HepG2 (cell line): ENCODE results near the gene CBFA2T2. TPM values are rescaled to one million over a fixed set of nuclear protein-coding genes. Genes with fewer than 3 reads are reported as not detected.
A peak's percentile ranks its signal among the peaks of the same experiment; 100 is the strongest.
"Not testable (repeated sequence)": the region's sequence is repeated elsewhere in the genome, so short reads cannot be mapped to it uniquely, and the experiment has no call there.

Source experiments
- AHR ChIP-seq: IDR thresholded peaks from 2 replicates; pipeline ENCODE4 v1.6.1; 2018; ENCODE audit warnings: missing genetic modification reagents, missing compliant biosample characterization
- ELF3 ChIP-seq: IDR thresholded peaks from 2 replicates; pipeline ENCODE4 v1.6.1; 2016; ENCODE audit warnings: missing genetic modification reagents, missing compliant biosample characterization
- HMGXB3 ChIP-seq: sonication (generic); formaldehyde crosslinking; IDR thresholded peaks from 2 replicates; pipeline ENCODE4 v1.4.0; 2020; ENCODE audit warnings: missing genetic modification reagents, borderline replicate concordance
- HOMEZ ChIP-seq: IDR thresholded peaks from 2 replicates; pipeline ENCODE4 v1.6.1; 2016; ENCODE audit warnings: low read depth
- HOXD1 ChIP-seq: sonication (generic); formaldehyde crosslinking; IDR thresholded peaks from 2 replicates; pipeline ENCODE4 v1.5.0; 2020; ENCODE audit warnings: missing genetic modification reagents
- MAZ ChIP-seq, 2 experiments: sonication (generic) in 1 of 2; formaldehyde crosslinking in 1 of 2; IDR thresholded peaks; 2 replicates each; pipeline versions ENCODE4 v1.5.0 to v1.6.1; 2012 to 2020; ENCODE audit warnings: low read depth in 2 of 2, mild to moderate bottlenecking in 2 of 2, borderline replicate concordance in 1 of 2, improper control_type of control experiment in 1 of 2, low read length in 1 of 2, missing genetic modification reagents in 1 of 2, moderate library complexity in 1 of 2
- SALL2 ChIP-seq: sonication (generic); formaldehyde crosslinking; IDR thresholded peaks from 2 replicates; pipeline ENCODE4 v1.8.1; 2023; ENCODE audit warnings: mild to moderate bottlenecking, missing genetic modification reagents, inconsistent platforms
- SP1 ChIP-seq, 2 experiments: fragments of 450-650 bp in 1 of 2; sonication (generic) in 1 of 2; formaldehyde crosslinking in 1 of 2; IDR thresholded peaks; 2 replicates each; pipeline versions ENCODE4 v1.4.0 to v1.6.1; 2016 to 2020; ENCODE audit warnings: missing genetic modification reagents in 1 of 2
- YY1 ChIP-seq: IDR thresholded peaks from 2 replicates; pipeline ENCODE4 v1.6.1; 2011; ENCODE audit warnings: low read length, low read depth, moderate library complexity, mild to moderate bottlenecking; ENCODE audit not compliant: insufficient read depth, insufficient replicate concordance
- ZNF264 ChIP-seq: sonication (generic); formaldehyde crosslinking; IDR thresholded peaks from 2 replicates; pipeline ENCODE4 v1.4.0; 2020; ENCODE audit warnings: missing genetic modification reagents
- ZNF44 ChIP-seq: sonication (generic); formaldehyde crosslinking; IDR thresholded peaks from 2 replicates; pipeline ENCODE4 v1.5.1; 2020; ENCODE audit warnings: mild to moderate bottlenecking, missing genetic modification reagents
- ZNF574 ChIP-seq: sonication (generic); formaldehyde crosslinking; IDR thresholded peaks from 2 replicates; pipeline ENCODE4 v1.4.0; 2020; ENCODE audit warnings: missing genetic modification reagents
- ZNF629 ChIP-seq: sonication (generic); formaldehyde crosslinking; conservative IDR thresholded peaks from 2 replicates; pipeline ENCODE4 v1.5.0; 2020; ENCODE audit warnings: missing genetic modification reagents
- polyA plus RNA-seq, 8 experiments: library from polyadenylated mRNA; depleted of rRNA in 3 of 8; stranded (reverse) in 7 of 8; unstranded in 1 of 8; fragments of >200 nt; fragmentation: Illumina TruSeq in 4 of 8; extraction: Trizol in 4 of 8; gene quantifications; 2 replicates each; pipeline versions ENCODE4 v1.2.1 to v1.2.3, GENCODE V29; 2011 to 2016; ENCODE audit warnings: low read depth in 4 of 8, missing spikeins in 1 of 8, mixed read lengths in 1 of 8; ENCODE audit not compliant: insufficient read depth in 1 of 8
- total RNA-seq, 5 experiments: library from RNA; depleted of rRNA; stranded (reverse); fragments of >200 nt; fragmentation: Illumina TruSeq; extraction: Trizol; gene quantifications; 2 replicates each; pipeline ENCODE4 v1.2.3, GENCODE V29; 2016; ENCODE audit warnings: low read depth in 1 of 5
- TF ChIP-seq, protein P1 (sequence below): IDR thresholded peaks from 2 replicates; pipeline ENCODE4 v1.4.0; 2020; ENCODE audit warnings: mild to moderate bottlenecking, missing genetic modification reagents

Gene CBFA2T2
- total and polyA plus RNA-seq, 2 of the 13 experiments (the other 11 are each of a cell fraction or from before 2014, with no cell fraction given): 6.3 to 21.2 TPM

DNA sequence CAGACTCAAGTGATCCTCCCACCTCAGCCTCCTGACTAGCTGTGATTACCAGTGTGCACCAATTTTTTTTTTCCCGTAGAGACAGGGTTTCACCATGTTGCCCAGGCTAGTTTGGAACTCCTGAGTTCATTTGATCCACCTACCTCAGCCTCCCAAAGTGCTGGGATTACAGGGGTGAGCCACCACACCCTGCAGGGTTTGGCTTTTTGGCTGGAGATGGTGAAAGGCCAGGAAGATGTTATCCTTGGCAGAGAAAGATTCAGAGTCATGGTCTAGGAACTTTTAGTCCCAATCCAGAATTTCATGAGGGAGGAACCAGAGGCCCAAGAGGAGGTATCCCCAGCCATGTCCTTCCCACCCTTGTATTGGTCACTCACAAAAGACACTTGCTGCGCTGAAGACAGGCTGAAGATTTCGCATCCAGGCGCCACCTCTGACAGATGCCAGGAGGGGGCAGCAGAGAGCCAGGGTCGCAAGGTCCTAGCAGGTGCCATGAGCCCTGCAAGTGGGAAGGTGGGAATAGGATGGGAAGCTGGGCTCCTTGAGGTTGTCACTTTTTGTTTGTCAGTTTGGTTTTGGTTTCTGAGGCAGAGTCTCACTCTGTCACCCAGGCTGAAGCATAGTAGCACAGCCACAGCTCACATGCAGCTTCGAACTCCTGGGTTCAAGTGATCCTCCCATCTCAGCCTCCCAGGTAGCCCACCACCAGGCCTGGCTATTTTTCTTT is 32.8 kb upstream of the CBFA2T2 start (continued):
- peak; percentile 46; the same call in 1 of the 2 replicates for TF ChIP-seq HOMEZ (CRISPR knock-in tag)
- TF ChIP-seq SP1 (IDR thresholded peaks at IDR 0.05); MAZ (IDR thresholded peaks at IDR 0.05; ENCODE audit: borderline replicate concordance, low read depth, low read length): not testable (repeated sequence)
- TF ChIP-seq SP1 (CRISPR knock-in tag; IDR thresholded peaks at IDR 0.05): 0 out of 2 replicates have a peak, but pooled peaks have one; percentile 46
- TF ChIP-seq AHR (CRISPR knock-in tag): peak; percentile 92; the same call in 1 of the 2 replicates
- TF ChIP-seq ZNF574: peak; percentile 68
- TF ChIP-seq ZNF264 (CRISPR knock-in tag): 0 out of 2 replicates have a peak, but pooled peaks have one; percentile 49
- peak; percentile 17; the same call in 1 of the 2 replicates for TF ChIP-seq ZNF629
- peak; percentile 62; the same call in 1 of the 2 replicates for TF ChIP-seq MAZ (CRISPR knock-in tag; IDR thresholded peaks at IDR 0.05; ENCODE audit: low read depth)
- peak; percentile 72 for TF ChIP-seq YY1
- TF ChIP-seq ELF3: peak; percentile 45; the same call in 1 of the 2 replicates
- TF ChIP-seq HOXD1 (CRISPR knock-in tag): peak; percentile 63; the same call in 1 of the 2 replicates
- TF ChIP-seq, protein P1, sequence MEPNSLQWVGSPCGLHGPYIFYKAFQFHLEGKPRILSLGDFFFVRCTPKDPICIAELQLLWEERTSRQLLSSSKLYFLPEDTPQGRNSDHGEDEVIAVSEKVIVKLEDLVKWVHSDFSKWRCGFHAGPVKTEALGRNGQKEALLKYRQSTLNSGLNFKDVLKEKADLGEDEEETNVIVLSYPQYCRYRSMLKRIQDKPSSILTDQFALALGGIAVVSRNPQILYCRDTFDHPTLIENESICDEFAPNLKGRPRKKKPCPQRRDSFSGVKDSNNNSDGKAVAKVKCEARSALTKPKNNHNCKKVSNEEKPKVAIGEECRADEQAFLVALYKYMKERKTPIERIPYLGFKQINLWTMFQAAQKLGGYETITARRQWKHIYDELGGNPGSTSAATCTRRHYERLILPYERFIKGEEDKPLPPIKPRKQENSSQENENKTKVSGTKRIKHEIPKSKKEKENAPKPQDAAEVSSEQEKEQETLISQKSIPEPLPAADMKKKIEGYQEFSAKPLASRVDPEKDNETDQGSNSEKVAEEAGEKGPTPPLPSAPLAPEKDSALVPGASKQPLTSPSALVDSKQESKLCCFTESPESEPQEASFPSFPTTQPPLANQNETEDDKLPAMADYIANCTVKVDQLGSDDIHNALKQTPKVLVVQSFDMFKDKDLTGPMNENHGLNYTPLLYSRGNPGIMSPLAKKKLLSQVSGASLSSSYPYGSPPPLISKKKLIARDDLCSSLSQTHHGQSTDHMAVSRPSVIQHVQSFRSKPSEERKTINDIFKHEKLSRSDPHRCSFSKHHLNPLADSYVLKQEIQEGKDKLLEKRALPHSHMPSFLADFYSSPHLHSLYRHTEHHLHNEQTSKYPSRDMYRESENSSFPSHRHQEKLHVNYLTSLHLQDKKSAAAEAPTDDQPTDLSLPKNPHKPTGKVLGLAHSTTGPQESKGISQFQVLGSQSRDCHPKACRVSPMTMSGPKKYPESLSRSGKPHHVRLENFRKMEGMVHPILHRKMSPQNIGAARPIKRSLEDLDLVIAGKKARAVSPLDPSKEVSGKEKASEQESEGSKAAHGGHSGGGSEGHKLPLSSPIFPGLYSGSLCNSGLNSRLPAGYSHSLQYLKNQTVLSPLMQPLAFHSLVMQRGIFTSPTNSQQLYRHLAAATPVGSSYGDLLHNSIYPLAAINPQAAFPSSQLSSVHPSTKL (CRISPR knock-in tag): peak; percentile 61
- 0 out of 2 replicates have a peak, but pooled peaks have one; percentile 48 for TF ChIP-seq ZNF44
- peak; percentile 55; the same call in 1 of the 2 replicates for TF ChIP-seq HMGXB3 (CRISPR knock-in tag)
- TF ChIP-seq SALL2 (CRISPR knock-in tag): peak; percentile 84
